Stomach (tissue), 9 donors: ENCODE data around the gene ACOXL. TPM values are rescaled to one million over a fixed set of nuclear protein-coding genes. Genes with fewer than 3 reads are reported as not detected.

Experiments
- DNase-seq, 2 donors: peaks; one replicate each; pipeline versions ENCODE4 v3.0.0 to v3.0.0-alpha.2; 2013 to 2019
- H3K27ac ChIP-seq, 5 donors: fragments of 200-600 bp in 4 of 5; sonication (generic) in 4 of 5; one replicate each; pipeline ENCODE4 v1.5.1; 2013 to 2019; ENCODE audit warnings: mild to moderate bottlenecking in 1 of 5, moderate library complexity in 1 of 5
- H3K27me3 ChIP-seq, 3 donors: fragments of 200-600 bp; sonication (generic); one replicate each; pipeline ENCODE4 v1.5.1; 2017 to 2019; ENCODE audit warnings: mixed run types in 1 of 3
- H3K36me3 ChIP-seq, 4 donors: fragments of 200-600 bp; sonication (generic); 1 replicate in 3 of 4; 2 replicates in 1 of 4; pipeline ENCODE4 v1.5.1; 2016 to 2019
- H3K4me1 ChIP-seq, 4 donors: fragments of 200-600 bp; sonication (generic); one replicate each; pipeline ENCODE4 v1.5.1; 2016 to 2019
- H3K4me3 ChIP-seq, 4 donors: fragments of 200-600 bp; sonication (generic) in 3 of 4; one replicate each; pipeline ENCODE4 v1.5.1; 2016 to 2019; ENCODE audit warnings: mild to moderate bottlenecking in 1 of 4
- H3K9me3 ChIP-seq, 4 donors: fragments of 200-600 bp; sonication (generic); one replicate each; pipeline ENCODE4 v1.5.1; 2016 to 2019
- EP300 ChIP-seq: sonication (generic); formaldehyde crosslinking; IDR thresholded peaks from one replicate; pipeline ENCODE4 v1.6.1; 2017; ENCODE audit warnings: antibody characterized with exemption
- POLR2A ChIP-seq, 4 donors: fragments of 450-650 bp; IDR thresholded peaks; one replicate each; pipeline ENCODE4 v1.6.1; 2016; ENCODE audit warnings: antibody characterized with exemption in 4 of 4, control low read depth in 2 of 4, mild to moderate bottlenecking in 1 of 4, moderate library complexity in 1 of 4
- POLR2AphosphoS5 ChIP-seq, 3 donors: sonication (generic); formaldehyde crosslinking; IDR thresholded peaks; one replicate each; pipeline ENCODE4 v1.6.1; 2016; ENCODE audit warnings: antibody characterized with exemption in 3 of 3
- WGBS, 5 donors: extraction: QIAGEN DNeasy Blood & Tissue Kit in 3 of 5; methylation state at CpG; one replicate each; pipeline versions ENCODE4 v1.1.5 to v1.1.7; 2013 to 2018; 5-methylcytosine and 5-hydroxymethylcytosine counted together
- intact Hi-C: fragments of 100-400 bp; cut with DNase I; formaldehyde crosslinking; loops from one replicate; pipeline ENCODE4 v1.15.1; 2023; ENCODE audit warnings: low total_unique reads
- polyA plus RNA-seq, 3 donors: library from polyadenylated mRNA; stranded (reverse); fragments of 200-250 nt; gene quantifications; one replicate each; pipeline ENCODE4 v1.2.3, GENCODE V29; 2013
- total RNA-seq, 5 donors: library from RNA; depleted of rRNA; stranded (reverse); fragments of >200 nt; gene quantifications; one replicate each; pipeline versions ENCODE4 v1.1.0 to v1.2.3, GENCODE V29; 2014 to 2016
- TF ChIP-seq, protein P1 (sequence below), 7 experiments: fragments of 450-650 bp in 4 of 7; fragments of 200-600 bp in 3 of 7; sonication (generic) in 3 of 7; IDR thresholded peaks; one replicate each; pipeline ENCODE4 v1.5.1; 2016 to 2019; ENCODE audit warnings: antibody characterized with exemption in 7 of 7, control low read depth in 2 of 7, mild to moderate bottlenecking in 1 of 7
- donor health status: healthy with polysubstance abuse.
- donor health status: Bipolar disorder and iron deficiency.
- donor health status: healthy.

The ACOXL gene
- total and polyA plus RNA-seq, 8 donors: 0.10 to 1.3 (median 0.45) TPM; not detected in 3

DNA sequence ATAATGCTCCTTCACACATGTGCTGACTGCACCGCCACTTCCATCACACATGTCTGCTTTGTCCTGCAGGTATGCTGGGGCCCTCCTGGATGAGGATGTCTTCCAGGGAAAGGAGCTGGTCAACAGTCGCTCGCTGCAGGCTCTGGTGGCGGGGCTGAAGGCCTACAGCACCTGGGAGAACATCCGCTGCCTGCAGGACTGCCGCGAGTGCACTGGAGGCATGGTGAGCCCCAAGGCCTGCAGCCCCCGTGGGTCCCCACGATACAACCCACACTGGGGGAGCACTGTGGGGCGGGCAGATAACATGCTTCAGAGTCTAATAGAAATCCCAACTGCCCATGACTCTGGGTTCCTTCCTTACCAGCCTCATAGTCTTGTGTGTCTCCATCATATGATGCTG lies 201.0 kb downstream of the ACOXL start:
- no peaks in the 10 kb centered on the region for H3K36me3 ChIP-seq

DNA sequence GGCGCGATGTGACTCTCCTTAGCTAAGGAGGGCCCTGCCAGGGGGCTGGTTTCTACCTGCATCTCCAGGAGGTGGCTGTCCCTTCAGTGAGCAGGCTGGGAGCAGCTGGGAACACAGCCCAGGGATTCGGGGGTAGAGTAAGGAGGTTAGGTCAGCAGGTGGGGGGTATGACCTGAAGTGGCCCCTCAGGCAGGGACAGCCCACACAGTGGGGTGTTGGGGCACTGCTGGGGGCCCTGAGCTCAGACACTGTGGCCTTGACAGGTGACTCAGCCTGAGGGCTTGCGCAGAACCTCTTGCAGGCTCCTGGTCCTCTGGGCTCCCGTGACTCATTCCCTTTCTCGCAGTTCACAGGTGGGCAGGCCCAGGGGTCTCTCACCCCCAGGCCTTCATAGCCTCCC lies 202.6 kb downstream of the ACOXL start:
- no peak overlapping the region for H3K4me3 ChIP-seq
- no peak overlapping the region for H3K27ac ChIP-seq
- no peaks in the 10 kb centered on the region for H3K36me3 ChIP-seq
- no peaks in the 10 kb centered on the region for H3K27me3 ChIP-seq
- no peaks in the 10 kb centered on the region for H3K4me1 ChIP-seq
- intact Hi-C loops: no loop called here
- peaks cover 0 to 7% (median 5%) of the 10 kb centered on the region in 4 donors for H3K9me3 ChIP-seq
- no peak for DNase-seq
- TF ChIP-seq EP300 (no peak), POLR2AphosphoS5 (IDR thresholded peaks at IDR 0.05) (no peak), POLR2A (IDR thresholded peaks at IDR 0.05) (no peak)
- TF ChIP-seq, protein P1, sequence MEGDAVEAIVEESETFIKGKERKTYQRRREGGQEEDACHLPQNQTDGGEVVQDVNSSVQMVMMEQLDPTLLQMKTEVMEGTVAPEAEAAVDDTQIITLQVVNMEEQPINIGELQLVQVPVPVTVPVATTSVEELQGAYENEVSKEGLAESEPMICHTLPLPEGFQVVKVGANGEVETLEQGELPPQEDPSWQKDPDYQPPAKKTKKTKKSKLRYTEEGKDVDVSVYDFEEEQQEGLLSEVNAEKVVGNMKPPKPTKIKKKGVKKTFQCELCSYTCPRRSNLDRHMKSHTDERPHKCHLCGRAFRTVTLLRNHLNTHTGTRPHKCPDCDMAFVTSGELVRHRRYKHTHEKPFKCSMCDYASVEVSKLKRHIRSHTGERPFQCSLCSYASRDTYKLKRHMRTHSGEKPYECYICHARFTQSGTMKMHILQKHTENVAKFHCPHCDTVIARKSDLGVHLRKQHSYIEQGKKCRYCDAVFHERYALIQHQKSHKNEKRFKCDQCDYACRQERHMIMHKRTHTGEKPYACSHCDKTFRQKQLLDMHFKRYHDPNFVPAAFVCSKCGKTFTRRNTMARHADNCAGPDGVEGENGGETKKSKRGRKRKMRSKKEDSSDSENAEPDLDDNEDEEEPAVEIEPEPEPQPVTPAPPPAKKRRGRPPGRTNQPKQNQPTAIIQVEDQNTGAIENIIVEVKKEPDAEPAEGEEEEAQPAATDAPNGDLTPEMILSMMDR (IDR thresholded peaks at IDR 0.05): no peak
- 88 to 97% (median 94%) methylated on average over 5 to 6 of the region's 6 CpGs for WGBS, 5 donors

More for the DNA sequence above, 201.0 kb downstream of the ACOXL start:
- Histone ChIP-seq H3K4me1 (no peaks in the 10 kb centered on the region), H3K9me3 (peaks cover 0 to 22% (median 13%) of the 10 kb centered on the region in 4 donors), H3K4me3 (no peak overlapping the region), H3K27me3 (no peaks in the 10 kb centered on the region), H3K27ac (no peak overlapping the region)
- no peak for DNase-seq
- WGBS, 5 donors: 88 to 96% (median 92%) methylated on average over 8 to 10 of the region's 10 CpGs
- intact Hi-C loops: no loop called here
- TF ChIP-seq POLR2A (IDR thresholded peaks at IDR 0.05): no peak
- TF ChIP-seq, protein P1 (IDR thresholded peaks at IDR 0.05): no peak
- TF ChIP-seq EP300: no peak
- no peak for TF ChIP-seq POLR2AphosphoS5 (IDR thresholded peaks at IDR 0.05)

DNA sequence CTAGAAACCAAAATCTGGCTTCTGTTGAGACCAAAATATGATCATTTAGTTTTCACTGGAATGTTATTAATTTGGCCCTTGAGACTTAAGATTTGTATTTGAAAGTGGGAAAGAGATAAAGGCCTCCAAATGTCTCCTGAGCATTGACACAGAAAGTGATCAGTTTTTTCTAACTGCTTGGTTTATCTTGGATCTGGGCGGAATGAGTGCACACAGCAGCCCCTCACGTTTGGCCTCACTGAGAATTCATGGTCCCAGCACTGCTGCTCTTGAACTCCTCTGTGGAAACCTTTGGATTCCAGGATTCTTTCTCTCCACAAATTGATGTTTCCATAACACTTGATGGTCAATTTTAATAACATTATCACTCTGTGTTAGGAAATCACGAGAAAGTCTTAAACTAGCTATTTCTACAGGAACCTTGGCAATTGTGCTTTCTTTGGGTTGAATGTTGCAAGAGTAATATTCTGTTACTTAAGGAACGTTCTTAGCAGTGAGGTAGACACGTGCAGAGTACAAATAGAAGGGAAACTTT lies 208.1 kb downstream of the ACOXL start:
- H3K27me3 ChIP-seq: no peaks in the 10 kb centered on the region
- no peaks in the 10 kb centered on the region for H3K9me3 ChIP-seq
- H3K36me3 ChIP-seq: no peaks in the 10 kb centered on the region
- no peak for TF ChIP-seq POLR2AphosphoS5 (IDR thresholded peaks at IDR 0.05)
- TF ChIP-seq, protein P1 (IDR thresholded peaks at IDR 0.05): no peak
- no peak for TF ChIP-seq POLR2A (IDR thresholded peaks at IDR 0.05)
- TF ChIP-seq EP300: no peak
- no peaks in the 10 kb centered on the region for H3K4me1 ChIP-seq
- intact Hi-C loops: no loop called here
- H3K4me3 ChIP-seq: no peak overlapping the region
- WGBS, 5 donors: 67 to 80% (median 76%) methylated on average over 5 of the region's 5 CpGs
- DNase-seq: no peak
- H3K27ac ChIP-seq: no peak overlapping the region

DNA sequence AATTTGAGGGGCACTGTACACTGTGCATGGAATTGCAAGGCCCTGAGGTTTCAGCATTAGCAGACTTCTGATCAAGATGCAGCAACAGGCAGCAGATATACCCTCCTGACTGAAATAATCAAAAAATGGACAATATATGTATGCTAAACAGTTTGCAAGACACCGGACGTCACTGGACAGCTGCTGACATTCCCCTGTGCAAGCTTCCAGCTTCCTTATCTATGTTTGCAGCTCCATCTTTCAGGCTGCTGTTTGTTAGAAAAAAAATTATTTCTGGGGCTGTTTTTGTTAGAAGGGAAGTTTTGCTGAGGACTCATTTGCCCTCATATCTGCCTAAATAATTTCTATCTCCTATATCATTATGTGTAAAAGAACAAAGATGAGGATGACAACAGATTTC lies 208.9 kb downstream of the ACOXL start:
- no peaks in the 10 kb centered on the region for H3K36me3 ChIP-seq
- DNase-seq: no peak
- H3K4me3 ChIP-seq: no peak overlapping the region
- no peak overlapping the region for H3K27ac ChIP-seq
- H3K4me1 ChIP-seq: no peaks in the 10 kb centered on the region
- TF ChIP-seq, protein P1 (IDR thresholded peaks at IDR 0.05): no peak
- TF ChIP-seq EP300 (no peak), POLR2AphosphoS5 (IDR thresholded peaks at IDR 0.05) (no peak), POLR2A (IDR thresholded peaks at IDR 0.05) (no peak)
- 63 to 77% (median 70%) methylated on average over 2 of the region's 2 CpGs for WGBS, 5 donors
- H3K27me3 ChIP-seq: no peaks in the 10 kb centered on the region
- no peaks in the 10 kb centered on the region for H3K9me3 ChIP-seq
- intact Hi-C loops: no loop called here
